T-helper 22 cell (primary cell): Measurements from ENCODE around the gene LRRC1.

Experiments used
- DNase-seq: peaks from one replicate; pipeline ENCODE4 v3.0.0-alpha.2; 2020; ENCODE audit warnings: low read depth

Gene LRRC1

GRCh38 chr6:53925891-53926290 is 131.1 kb downstream of the LRRC1 start:
- DNase-seq = no peak

GRCh38 chr6:53926505-53926904 is 131.7 kb downstream of the LRRC1 start:
- no peak for DNase-seq

DNA sequence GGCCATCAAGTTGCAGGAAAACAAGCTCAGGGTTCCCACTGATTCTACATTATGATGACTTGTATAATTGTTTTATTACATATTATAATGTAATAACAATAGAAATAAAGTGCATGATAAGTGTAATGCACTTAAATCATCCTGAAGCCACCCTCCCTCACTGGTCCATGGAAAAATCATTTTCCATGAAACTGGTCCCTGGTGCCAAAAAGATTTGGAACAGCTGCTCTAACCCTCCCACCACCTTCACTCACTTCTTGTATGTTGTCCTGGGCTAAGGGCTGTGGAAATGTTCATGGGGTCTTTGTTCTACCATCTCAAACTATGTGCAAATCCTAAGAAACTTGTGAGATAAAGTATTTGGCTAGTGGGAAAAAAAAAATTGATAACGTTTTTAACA is 133.8 kb downstream of the LRRC1 start:
- DNase-seq = no peak

DNA sequence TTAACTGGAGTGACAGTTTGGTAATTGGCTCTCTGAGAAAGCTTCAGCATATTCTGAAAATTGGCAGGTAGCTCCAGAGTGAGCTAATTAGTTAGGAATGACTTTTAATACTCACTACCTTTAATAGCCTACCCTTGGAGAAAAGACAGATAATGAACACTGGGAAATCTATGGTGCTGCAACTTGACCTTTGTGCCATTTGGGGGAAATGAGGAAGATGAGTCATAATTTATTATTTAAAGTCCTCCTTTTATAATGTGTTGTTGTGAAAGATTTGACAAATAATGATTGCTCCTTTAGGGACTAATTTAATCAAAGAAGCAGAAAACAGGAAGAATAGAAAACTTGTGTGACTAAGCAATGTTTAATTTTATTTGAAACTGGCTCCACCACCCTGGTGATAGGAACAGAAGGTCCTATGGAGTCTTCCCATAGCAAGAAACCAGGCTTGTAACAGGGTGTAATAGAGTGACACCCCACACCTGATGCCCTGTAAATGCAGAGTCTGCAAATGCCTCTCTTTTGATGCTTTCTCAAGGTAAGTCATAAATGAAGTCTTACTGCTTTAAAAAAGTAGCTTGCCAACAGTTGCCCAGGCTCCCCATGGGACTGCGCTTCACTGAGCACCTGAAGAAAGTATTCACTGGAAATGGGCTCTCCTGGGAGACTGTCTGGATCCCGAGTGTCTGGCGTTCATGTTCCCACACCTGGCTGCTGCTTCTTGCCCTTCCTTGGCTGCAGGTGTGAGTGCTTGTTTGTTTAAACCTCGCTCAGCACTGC is 134.4 kb downstream of the LRRC1 start:
- no peak for DNase-seq

DNA sequence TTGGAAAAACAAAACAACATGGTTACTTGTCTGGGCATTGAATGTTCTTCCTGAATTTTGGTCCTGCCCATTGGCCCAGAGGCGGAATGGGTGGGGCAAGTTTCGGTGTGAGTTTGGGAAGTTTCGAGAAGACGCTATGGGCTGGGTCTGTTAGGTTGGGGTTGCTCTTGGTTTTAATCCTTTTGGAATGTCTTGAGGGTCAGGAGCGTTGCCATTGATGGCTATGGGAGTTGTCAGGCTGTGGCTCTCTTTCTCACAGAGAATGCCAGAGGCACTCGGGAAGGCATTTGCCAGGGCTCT is 135.0 kb downstream of the LRRC1 start:
- DNase-seq = no peak

GRCh38 chr6:53930330-53930729 is 135.5 kb downstream of the LRRC1 start:
- no peak for DNase-seq

- no peak for DNase-seq
Observed at GRCh38 chr6:53931086-53931485, 136.3 kb downstream of the LRRC1 start.

DNA sequence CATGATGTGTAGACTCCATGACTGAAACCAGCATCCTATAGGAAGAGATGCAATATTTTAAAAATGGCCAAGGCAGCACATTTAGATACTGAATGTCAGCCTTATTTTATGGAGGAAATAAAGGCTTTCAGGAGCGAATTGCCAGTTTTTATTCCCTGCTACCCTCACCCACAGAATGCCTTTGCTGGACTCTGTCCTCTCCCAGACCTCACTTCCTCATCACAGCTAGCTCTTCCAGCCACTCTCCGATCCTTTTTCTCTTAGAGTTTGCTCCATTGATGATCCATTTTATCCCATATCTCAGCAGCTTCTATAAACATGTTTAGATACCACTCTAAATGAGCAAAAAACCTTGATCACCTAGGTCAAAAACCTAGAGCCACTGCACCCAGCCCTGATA is 137.7 kb downstream of the LRRC1 start:
- DNase-seq = no peak

GRCh38 chr6:53934023-53934422 is 139.2 kb downstream of the LRRC1 start:
- no peak for DNase-seq

- no peak for DNase-seq
Observed at GRCh38 chr6:53937461-53937860, 142.7 kb downstream of the LRRC1 start.

- no peak for DNase-seq
Observed at GRCh38 chr6:53938810-53939209, 144.0 kb downstream of the LRRC1 start.

- no peak for DNase-seq
Observed at GRCh38 chr6:53939830-53940229, 145.0 kb downstream of the LRRC1 start.

DNA sequence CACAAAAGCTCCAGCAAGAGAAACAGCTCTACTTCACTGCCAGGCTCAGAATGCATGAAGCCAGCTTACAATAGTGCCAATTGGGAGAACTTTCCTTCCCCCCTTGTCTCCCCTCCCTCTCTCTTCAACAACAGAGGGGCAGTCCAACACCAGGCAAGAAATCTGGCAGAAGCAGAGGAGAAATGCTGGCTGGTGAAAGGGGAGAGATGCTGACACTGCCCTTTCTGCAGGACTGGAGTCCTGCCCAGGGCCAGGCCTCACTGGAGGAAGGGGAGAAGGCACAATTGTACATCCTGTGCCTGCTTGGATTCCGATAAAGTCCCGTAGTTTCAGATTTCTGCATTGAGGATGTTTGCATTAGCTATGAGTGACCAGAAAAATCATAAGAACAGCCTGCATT is 148.6 kb downstream of the LRRC1 start:
- DNase-seq = no peak

- DNase-seq = no peak
Observed at GRCh38 chr6:53944091-53944490, 149.3 kb downstream of the LRRC1 start.

DNA sequence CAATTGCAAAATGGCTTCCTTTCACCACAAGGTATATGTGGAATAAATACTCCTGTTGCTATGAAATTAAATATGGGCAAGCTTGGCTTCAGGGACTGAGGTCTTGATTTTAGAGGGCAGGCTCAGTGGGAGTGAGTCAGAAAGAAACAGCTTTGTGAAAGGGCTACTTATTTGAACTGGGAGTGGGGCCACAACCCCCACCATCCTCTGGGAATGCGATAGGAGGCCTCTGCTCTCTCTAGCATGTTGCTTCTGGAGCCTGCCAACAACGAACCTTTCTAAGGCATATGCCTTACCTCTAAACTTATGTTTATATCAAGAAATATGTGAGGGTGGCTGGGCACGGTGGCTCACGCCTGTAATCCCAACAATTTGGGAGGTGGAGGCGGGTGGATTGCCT is 149.7 kb downstream of the LRRC1 start:
- DNase-seq = no peak

- no peak for DNase-seq
Observed at GRCh38 chr6:53945765-53946407, 151.1 kb downstream of the LRRC1 start.

GRCh38 chr6:53947780-53948179 is 153.0 kb downstream of the LRRC1 start:
- no peak for DNase-seq

DNA sequence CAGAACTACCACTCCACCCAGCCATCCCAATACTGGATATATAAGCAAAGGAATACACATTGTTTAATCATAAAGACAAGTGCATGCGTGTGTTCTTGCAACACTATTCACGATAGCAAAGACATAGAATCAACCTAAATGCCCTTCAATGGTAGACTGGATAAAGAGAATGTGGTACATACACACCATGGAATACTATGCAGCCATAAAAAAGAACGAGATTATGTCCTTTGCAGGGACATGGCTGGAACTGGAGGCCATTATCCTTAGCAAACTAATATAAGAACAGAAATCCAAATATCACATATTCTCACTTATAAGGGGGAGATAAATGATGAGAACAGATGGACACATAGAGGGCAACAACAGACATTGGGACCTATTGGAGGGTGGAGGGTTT is 156.6 kb downstream of the LRRC1 start:
- DNase-seq = no peak

GRCh38 chr6:53956068-53956711 is 161.4 kb downstream of the LRRC1 start:
- no peak for DNase-seq

DNA sequence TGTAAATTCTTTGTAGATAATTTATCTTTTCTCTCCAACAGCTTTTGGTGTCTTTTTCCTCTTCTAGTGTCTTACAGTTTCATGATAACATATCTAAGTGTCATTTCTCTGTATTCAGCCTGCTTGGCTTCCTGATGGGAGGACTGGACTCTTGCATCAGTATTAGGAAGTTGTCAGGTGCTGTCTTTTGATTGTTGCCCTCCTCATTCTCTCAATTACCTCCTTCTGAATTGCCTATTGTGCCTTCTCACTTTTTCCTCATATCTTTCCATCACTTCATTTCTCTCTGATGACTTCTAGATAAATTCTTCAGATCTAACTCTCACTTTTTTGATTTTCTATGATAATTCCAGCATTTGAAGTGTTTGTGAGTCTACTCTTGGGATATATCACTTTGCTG is 162.0 kb downstream of the LRRC1 start:
- no peak for DNase-seq

DNA sequence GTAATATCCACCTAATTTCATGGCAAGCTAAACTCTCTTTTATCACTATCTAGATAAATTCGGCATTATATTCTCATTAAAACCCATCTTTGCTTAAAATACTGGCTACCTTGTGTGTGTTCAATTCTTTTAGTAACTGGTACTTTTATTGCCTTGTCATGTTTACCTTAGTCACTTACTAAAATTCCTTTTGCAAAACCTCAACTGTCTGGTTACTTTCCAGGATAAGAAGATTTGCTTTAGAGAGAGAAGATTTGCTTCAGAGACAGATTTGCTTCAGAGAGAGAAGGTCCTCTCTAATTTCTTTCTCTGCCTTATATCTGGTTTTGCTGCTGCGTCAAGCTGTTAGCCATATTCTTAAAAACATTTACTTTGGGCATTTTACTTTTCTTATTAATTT is 164.9 kb downstream of the LRRC1 start:
- DNase-seq = no peak

DNA sequence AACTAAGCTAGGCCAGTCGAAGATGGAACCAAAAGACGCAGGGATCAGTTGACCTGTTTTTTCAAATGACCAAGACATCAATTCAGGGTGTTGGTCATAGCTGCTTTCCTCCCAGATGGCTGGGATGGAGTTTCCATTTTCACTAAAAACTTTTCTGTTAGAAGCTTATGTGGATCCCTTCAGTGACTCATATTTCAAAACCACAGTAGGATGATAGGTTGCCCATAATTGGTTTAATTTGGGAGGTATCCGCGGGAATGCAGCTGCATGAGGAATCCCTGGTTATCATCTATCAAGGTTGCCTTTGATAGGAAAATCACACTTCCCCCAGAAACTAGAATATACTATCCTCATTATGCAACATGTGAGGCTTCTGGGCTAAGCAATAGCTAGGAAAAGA is 165.5 kb downstream of the LRRC1 start:
- DNase-seq = no peak

DNA sequence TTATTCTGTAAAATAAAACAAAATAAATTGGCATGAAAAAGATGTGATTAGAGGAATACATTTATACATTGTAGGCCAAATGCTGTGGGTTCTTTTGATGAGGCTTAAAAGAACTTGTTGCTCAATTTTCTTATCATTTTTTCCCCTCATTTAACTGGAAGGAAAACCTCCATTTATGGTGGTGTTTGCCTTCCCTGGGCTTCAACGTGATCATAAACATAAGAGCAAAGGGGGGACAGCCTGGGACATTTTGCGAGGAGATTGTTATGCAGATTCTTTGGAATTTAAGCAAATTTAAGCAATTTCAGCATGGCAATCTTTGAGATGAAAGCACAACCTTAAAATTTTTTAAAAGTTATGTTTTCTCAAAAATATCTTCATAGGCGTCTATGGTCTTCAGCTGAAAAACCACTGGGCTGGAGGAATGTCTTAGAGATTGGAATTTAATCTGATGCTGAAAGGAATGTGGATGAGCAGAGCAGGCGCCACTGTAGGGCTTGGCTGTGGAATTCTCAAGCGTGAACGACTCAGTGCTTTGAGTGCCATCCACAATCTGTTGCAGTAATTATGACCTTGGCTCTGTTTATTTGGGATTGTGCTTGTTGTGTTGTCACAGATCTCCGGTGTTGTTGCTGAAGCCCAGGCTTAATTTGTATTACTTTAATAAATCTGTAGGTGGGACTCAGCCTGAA is 167.0 kb downstream of the LRRC1 start:
- DNase-seq = no peak
